ENCODE measurements around the gene HSD17B10. TPM values are rescaled to one million over a fixed set of nuclear protein-coding genes. Genes with fewer than 3 reads are reported as not detected.

The HSD17B10 gene
- total and polyA plus RNA-seq, 2 donors (not counting 1 experiment from before 2014, with no cell fraction given) = 49.7 to 66.5 TPM

DNA sequence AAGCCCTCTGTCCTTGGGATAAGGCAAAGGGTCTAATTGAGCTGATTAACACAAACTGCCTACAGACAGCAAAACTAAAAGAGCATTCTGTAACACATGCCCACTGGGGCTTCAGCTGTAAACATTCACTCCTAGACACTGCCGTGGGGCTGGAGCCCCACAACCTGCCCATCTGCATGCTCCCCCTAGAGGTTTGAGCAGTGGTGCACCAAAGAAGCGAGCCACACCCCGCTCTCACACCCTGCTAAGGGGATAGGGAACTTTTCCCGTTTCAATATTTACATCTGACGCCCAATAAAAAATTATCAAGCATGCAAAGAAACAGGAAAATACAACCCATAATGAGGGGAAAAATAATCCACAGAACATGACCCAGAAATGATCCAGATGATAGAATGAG, 46.9 kb upstream of the HSD17B10 start:
- H3K9me3 ChIP-seq (ENCODE audit: control extremely low read depth in 1 of 3, control insufficient read depth in 2 of 3, insufficient read depth in 1 of 3, low read length in 2 of 3) = no peaks in the 10 kb centered on the region
- ATAC-seq (ENCODE audit: low read depth) (no peak), DNase-seq (peak; percentile 4)
- no peak overlapping the region for H3K27ac Mint-ChIP-seq
- H3K79me2 ChIP-seq (ENCODE audit: control insufficient read depth, insufficient read depth, low read length) = no peaks in the 10 kb centered on the region
- H3K4me3 ChIP-seq (ENCODE audit: control extremely low read depth in 1 of 5, extremely low read depth in 1 of 5, insufficient read depth in 1 of 5, low read depth in 2 of 5, low read length in 4 of 5) = no peak overlapping the region
- H3K9me3 Mint-ChIP-seq (ENCODE audit: insufficient read depth) = no peaks in the 10 kb centered on the region
- no peaks in the 10 kb centered on the region for H3K27me3 ChIP-seq (replicated peaks in 1 of 4; ENCODE audit: control extremely low read depth in 1 of 4, control insufficient read depth in 3 of 4, insufficient read depth in 4 of 4, low read length in 3 of 4)
- H3K27ac ChIP-seq (ENCODE audit: low read length in 2 of 2) = no peak overlapping the region
- peaks cover 4% of the 10 kb centered on the region for H3K27me3 Mint-ChIP-seq
- no peaks in the 10 kb centered on the region for H3K4me1 ChIP-seq (ENCODE audit: control insufficient read depth in 2 of 2, insufficient read depth in 2 of 2, low read length in 2 of 2)
- H3K9ac ChIP-seq (ENCODE audit: low read length) = no peak overlapping the region
- H3K4me3 Mint-ChIP-seq = no peak overlapping the region
- CTCF ChIA-PET = interaction anchor here (0.9 to 4.0 kb wide), 6 partner anchors 29 to 172 kb away, joined by 3 to 36 read pairs (median 4); no protein-coding TSS in a partner anchor
- no peak overlapping the region for H2AFZ ChIP-seq (ENCODE audit: insufficient read depth, low read depth, low read length, poor library complexity, severe bottlenecking)
- no peaks in the 10 kb centered on the region for H3K36me3 ChIP-seq (replicated peaks in 1 of 2; ENCODE audit: control extremely low read depth in 1 of 2, control insufficient read depth in 1 of 2, extremely low read depth in 1 of 2, insufficient read depth in 2 of 2, low read length in 1 of 2)
- no CpG with 5 or more reads among the region's 5 CpGs for WGBS (ENCODE audit: insufficient coverage)
- no peak overlapping the region for H3K4me2 ChIP-seq (replicated peaks; ENCODE audit: low read depth, low read length, poor library complexity, severe bottlenecking)
- peaks cover 3% of the 10 kb centered on the region for H3K4me1 Mint-ChIP-seq
- POLR2A ChIA-PET = no interaction called here
- peak; percentile 24 for TF ChIP-seq CTCF (IDR thresholded peaks at IDR 0.05)
- no peak for TF ChIP-seq EZH2 (IDR thresholded peaks at IDR 0.05; ENCODE audit: borderline replicate concordance, insufficient read depth, low read depth, low read length, poor library complexity, severe bottlenecking)
- H4K20me1 ChIP-seq (ENCODE audit: control insufficient read depth, insufficient read depth, low read length, poor library complexity, severe bottlenecking) = no peaks in the 10 kb centered on the region
- intact Hi-C loops (cut with micrococcal nuclease) = no loop called here

DNA sequence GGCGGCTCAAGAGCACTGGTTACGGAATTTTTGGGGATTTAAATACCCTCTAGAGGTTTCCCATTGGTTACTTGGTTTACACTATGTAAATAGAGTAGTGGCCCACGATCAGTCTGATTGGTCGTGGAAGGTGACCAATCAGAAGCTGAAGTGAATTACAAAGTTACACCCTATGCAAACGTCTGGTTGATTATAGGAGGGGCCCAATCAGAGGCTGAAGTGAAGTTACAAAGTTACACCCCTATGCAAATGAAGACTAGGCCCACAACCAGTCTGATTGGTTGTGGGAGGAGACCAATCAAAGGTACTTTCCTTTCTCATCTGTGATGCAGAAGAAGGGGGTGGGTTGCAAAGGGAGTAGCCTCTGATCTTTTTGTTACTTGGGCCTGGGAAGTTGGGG, 45.1 kb upstream of the HSD17B10 start:
- H3K27ac Mint-ChIP-seq = no peak overlapping the region
- H3K4me3 Mint-ChIP-seq = no peak overlapping the region
- peaks cover 4% of the 10 kb centered on the region for H3K27me3 Mint-ChIP-seq
- H3K9me3 ChIP-seq (ENCODE audit: control extremely low read depth in 1 of 3, control insufficient read depth in 2 of 3, insufficient read depth in 1 of 3, low read length in 2 of 3) = no peaks in the 10 kb centered on the region
- no peak overlapping the region for H3K9ac ChIP-seq (ENCODE audit: low read length)
- intact Hi-C loops (cut with micrococcal nuclease) = no loop called here
- no peak for DNase-seq
- no peaks in the 10 kb centered on the region for H4K20me1 ChIP-seq (ENCODE audit: control insufficient read depth, insufficient read depth, low read length, poor library complexity, severe bottlenecking)
- 100% methylated on average over 2 of the region's 5 CpGs for WGBS (ENCODE audit: insufficient coverage)
- no peak overlapping the region for H3K4me2 ChIP-seq (replicated peaks; ENCODE audit: low read depth, low read length, poor library complexity, severe bottlenecking)
- no peaks in the 10 kb centered on the region for H3K4me1 ChIP-seq (ENCODE audit: control insufficient read depth in 2 of 2, insufficient read depth in 2 of 2, low read length in 2 of 2)
- ATAC-seq (ENCODE audit: low read depth) = no peak
- H3K4me1 Mint-ChIP-seq = peaks cover 6% of the 10 kb centered on the region
- H3K27ac ChIP-seq (ENCODE audit: low read length in 2 of 2) = no peak overlapping the region
- H3K9me3 Mint-ChIP-seq (ENCODE audit: insufficient read depth) = no peaks in the 10 kb centered on the region
- no peak overlapping the region for H3K4me3 ChIP-seq (ENCODE audit: control extremely low read depth in 1 of 5, extremely low read depth in 1 of 5, insufficient read depth in 1 of 5, low read depth in 2 of 5, low read length in 4 of 5)
- no peak overlapping the region for H2AFZ ChIP-seq (ENCODE audit: insufficient read depth, low read depth, low read length, poor library complexity, severe bottlenecking)
- no peaks in the 10 kb centered on the region for H3K79me2 ChIP-seq (ENCODE audit: control insufficient read depth, insufficient read depth, low read length)
- TF ChIP-seq CTCF (IDR thresholded peaks at IDR 0.05) = no peak
- TF ChIP-seq EZH2 (IDR thresholded peaks at IDR 0.05; ENCODE audit: borderline replicate concordance, insufficient read depth, low read depth, low read length, poor library complexity, severe bottlenecking) = no peak
- no peaks in the 10 kb centered on the region for H3K36me3 ChIP-seq (replicated peaks in 1 of 2; ENCODE audit: control extremely low read depth in 1 of 2, control insufficient read depth in 1 of 2, extremely low read depth in 1 of 2, insufficient read depth in 2 of 2, low read length in 1 of 2)
- ChIA-PET CTCF (interaction anchor here (0.6 to 1.1 kb wide), 2 partner anchors 17 to 167 kb away, joined by 3 to 4 read pairs; no protein-coding TSS in a partner anchor), POLR2A (no interaction called here)
- H3K27me3 ChIP-seq (replicated peaks in 1 of 4; ENCODE audit: control extremely low read depth in 1 of 4, control insufficient read depth in 3 of 4, insufficient read depth in 4 of 4, low read length in 3 of 4) = no peaks in the 10 kb centered on the region
